Fibroblast of villous mesenchyme (primary cell): Measurements from ENCODE around the gene VCAM1. TPM values are rescaled to one million over a fixed set of nuclear protein-coding genes. Genes with fewer than 3 reads are reported as not detected.

Experiments used
- DNase-seq: peaks from one replicate; pipeline ENCODE4 v3.0.0-alpha.2; 2010; ENCODE audit warnings: low read depth
- H3K4me3 ChIP-seq: 2 replicates; pipeline ENCODE4 v1.5.1; 2011; ENCODE audit warnings: low read depth, mild to moderate bottlenecking, low read length
- total RNA-seq: library from RNA; depleted of rRNA; stranded (reverse); fragments of >200 nt; gene quantifications from 2 replicates; pipeline ENCODE4 v1.2.3, GENCODE V29; 2012
- TF ChIP-seq, protein P1 (sequence below): IDR thresholded peaks from 2 replicates; pipeline ENCODE4 v1.5.1; 2012; ENCODE audit warnings: low read depth, mild to moderate bottlenecking, low read length; ENCODE audit not compliant: insufficient read depth

VCAM1 gene, protein sequence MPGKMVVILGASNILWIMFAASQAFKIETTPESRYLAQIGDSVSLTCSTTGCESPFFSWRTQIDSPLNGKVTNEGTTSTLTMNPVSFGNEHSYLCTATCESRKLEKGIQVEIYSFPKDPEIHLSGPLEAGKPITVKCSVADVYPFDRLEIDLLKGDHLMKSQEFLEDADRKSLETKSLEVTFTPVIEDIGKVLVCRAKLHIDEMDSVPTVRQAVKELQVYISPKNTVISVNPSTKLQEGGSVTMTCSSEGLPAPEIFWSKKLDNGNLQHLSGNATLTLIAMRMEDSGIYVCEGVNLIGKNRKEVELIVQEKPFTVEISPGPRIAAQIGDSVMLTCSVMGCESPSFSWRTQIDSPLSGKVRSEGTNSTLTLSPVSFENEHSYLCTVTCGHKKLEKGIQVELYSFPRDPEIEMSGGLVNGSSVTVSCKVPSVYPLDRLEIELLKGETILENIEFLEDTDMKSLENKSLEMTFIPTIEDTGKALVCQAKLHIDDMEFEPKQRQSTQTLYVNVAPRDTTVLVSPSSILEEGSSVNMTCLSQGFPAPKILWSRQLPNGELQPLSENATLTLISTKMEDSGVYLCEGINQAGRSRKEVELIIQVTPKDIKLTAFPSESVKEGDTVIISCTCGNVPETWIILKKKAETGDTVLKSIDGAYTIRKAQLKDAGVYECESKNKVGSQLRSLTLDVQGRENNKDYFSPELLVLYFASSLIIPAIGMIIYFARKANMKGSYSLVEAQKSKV
- 28.3 and 54.8 TPM in 2 replicates for total RNA-seq

DNA sequence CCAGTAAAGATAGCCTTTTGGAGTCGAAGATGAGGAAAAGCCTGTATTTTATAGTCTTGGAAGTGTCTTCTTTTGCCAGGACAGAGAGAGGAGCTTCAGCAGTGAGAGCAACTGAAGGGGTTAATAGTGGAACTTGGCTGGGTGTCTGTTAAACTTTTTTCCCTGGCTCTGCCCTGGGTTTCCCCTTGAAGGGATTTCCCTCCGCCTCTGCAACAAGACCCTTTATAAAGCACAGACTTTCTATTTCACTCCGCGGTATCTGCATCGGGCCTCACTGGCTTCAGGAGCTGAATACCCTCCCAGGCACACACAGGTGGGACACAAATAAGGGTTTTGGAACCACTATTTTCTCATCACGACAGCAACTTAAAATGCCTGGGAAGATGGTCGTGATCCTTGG is at the start of gene VCAM1:
Gene VCAM1 (plus strand): TSS at position 253 of the 400 bp plus-strand sequence. CDS start 119 bp downstream, at position 372.
- TF ChIP-seq, protein P1, sequence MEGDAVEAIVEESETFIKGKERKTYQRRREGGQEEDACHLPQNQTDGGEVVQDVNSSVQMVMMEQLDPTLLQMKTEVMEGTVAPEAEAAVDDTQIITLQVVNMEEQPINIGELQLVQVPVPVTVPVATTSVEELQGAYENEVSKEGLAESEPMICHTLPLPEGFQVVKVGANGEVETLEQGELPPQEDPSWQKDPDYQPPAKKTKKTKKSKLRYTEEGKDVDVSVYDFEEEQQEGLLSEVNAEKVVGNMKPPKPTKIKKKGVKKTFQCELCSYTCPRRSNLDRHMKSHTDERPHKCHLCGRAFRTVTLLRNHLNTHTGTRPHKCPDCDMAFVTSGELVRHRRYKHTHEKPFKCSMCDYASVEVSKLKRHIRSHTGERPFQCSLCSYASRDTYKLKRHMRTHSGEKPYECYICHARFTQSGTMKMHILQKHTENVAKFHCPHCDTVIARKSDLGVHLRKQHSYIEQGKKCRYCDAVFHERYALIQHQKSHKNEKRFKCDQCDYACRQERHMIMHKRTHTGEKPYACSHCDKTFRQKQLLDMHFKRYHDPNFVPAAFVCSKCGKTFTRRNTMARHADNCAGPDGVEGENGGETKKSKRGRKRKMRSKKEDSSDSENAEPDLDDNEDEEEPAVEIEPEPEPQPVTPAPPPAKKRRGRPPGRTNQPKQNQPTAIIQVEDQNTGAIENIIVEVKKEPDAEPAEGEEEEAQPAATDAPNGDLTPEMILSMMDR, result no peak
- H3K4me3 ChIP-seq, result peak within 1 kb of the TSS; percentile 75
- DNase-seq, result peak; percentile 81

DNA sequence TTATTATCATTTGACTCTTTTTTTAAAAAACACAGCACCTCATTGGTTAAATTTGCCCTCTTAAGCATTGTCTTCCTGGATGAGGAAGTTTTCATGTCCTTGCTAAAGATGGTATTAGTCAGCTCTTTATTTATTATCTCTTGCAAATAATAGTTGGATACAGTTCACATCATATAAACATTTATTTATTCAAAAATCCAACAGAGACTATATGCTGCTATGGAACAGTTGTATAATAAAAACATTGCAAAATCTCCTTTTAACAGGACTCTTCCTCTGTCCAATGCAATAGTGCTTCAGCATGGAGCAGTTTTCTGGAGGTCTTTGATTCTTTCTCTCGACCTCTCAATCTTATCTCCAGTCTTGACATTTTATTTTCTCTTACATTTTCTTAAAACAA is 49.5 kb upstream of the VCAM1 start:
- no peak for DNase-seq
- H3K4me3 ChIP-seq, result no peak overlapping the region

DNA sequence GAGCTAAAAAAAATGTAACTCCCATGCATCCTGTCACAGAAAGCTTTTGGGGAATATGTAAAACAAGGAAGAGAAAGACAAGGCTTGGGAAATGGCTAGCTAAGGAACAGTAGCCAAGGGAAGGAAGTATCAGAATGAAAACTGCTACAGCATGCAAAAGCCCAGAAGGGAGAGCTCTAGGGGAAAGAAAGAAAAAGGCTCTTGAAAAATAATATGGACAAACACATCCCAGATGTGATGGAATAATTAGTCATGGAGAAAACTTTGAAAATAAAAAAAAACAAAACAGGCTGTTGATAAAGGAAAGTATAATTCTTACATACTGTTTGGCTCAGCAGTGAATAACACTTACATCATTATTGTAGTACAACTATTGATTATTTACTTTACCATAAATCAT is 47.9 kb upstream of the VCAM1 start:
- H3K4me3 ChIP-seq, result no peak overlapping the region
- peak; percentile 51 for DNase-seq
- TF ChIP-seq, protein P1, result peak; percentile 18

More for the DNA sequence above, 49.5 kb upstream of the VCAM1 start:
- TF ChIP-seq, protein P1, result no peak

DNA sequence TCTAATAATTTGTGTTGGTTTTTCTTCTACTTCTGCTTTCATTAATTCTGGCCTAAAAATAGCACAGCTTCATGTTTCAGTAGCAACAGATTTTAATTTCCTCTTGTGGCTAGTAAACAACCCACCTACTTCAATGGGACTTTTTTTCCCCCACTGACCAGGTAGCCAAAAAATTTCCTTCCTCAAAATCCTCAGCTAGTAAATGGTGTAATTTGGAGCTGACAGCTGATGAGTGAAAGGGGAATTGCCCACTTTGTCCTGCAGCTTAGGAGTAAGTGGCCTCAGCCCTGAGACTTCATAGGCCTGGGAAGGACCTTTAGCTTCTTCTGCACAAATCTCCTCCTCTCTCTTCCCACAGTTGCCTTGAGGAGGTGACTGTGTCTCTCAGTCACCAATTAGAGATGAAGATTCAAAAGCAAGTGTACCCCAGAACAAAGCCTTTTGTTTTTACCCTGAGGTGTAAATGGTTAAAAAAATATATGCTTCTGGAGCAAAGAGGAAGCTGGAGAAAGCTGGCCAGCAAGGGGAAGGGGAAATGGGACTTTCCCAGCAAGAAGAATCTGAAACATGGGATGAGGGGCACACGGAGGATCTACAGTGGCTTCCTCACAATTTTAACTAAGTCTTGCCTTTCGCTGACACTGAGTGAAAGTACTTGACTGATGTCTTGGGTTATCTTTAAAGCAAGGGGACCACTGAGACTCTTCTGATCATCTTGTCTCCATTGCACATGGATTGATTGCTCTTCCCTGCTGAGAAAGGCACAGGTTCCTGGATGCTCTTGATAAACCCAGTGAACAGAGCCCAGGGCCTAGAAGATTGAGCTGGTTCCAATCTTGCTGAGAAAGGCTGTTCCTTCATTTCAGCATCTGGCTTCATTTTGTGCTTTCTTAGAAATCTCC is 35.8 kb upstream of the VCAM1 start:
- no peak for DNase-seq
- no peak overlapping the region for H3K4me3 ChIP-seq
- TF ChIP-seq, protein P1, result no peak

DNA sequence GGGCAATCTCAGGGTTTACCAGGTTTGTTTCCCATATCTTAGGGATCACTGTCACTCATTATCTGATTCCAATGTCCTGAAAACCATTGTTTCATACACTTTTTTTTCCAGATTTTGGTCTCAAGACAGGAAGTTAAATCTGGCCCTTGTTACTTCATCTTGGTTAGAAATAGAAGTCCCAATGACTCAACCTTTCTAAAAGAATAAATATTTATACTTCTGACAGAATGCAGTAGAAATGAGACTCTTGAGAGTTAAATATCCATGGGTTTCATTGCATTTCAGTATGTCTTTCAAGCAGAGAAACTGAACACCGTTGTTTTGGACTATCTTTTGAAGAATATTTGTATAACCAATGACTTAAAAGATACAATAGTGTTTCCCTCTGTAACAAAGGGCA is 19.8 kb upstream of the VCAM1 start:
- peak; percentile 68 for DNase-seq
- no peak overlapping the region for H3K4me3 ChIP-seq
- TF ChIP-seq, protein P1, result no peak

DNA sequence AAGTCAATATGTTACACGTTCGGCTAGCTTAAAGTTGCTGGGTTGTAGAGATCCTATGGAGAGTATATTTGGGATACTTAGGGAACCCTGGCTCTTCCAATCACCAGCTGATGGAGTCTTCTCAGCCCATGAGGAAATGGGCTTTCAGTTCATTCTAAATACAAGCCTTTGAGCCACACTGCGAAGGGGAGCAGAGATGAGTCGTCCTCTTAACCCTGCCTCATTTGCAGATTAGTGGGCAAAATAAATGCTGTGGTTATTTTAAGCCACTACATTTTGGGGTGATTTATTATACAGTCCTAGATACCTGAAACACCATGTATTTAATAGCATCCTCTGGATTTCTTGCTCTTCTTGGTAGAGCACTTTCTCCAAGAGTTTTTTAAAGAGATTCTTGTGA is 19.0 kb upstream of the VCAM1 start:
- DNase-seq, result peak; percentile 16
- H3K4me3 ChIP-seq, result no peak overlapping the region
- TF ChIP-seq, protein P1, result no peak
